ENCODE results near the gene CINP.

DNA sequence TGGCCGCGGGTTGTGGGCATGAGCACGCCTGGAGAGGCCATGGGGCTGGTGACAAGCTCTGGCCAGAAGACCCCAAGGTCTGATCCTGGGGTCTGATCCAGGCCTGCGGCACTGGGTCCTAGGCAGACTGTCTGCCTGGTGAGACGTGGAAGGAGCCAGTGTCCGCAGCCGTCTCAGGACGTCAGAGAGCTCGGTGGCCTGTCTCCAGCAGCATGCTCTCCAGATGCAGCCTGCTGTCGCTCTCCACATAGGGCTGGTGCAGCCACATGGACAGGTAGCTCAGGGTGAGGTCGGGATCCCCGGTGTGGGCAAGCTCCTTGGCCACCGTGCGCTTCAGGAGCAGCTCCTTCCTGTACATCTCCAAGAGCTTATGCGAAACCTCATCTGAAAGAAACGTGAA is 14.3 kb downstream of the CINP start:
- TF ChIP-seq EZH2phosphoT487 (IDR thresholded peaks at IDR 0.05; ENCODE audit: low read depth), result no peak
- TF ChIP-seq CTCF (IDR thresholded peaks at IDR 0.05; ENCODE audit: low read depth, low read length), result no peak

Data from OCI-LY3 (cell line).